ENCODE measurements around the gene RNF217. TPM values are rescaled to one million over a fixed set of nuclear protein-coding genes. Genes with fewer than 3 reads are reported as not detected.

Gene RNF217
- total RNA-seq, 2 donors from 2014 or later = 24.0 to 28.1 TPM

DNA sequence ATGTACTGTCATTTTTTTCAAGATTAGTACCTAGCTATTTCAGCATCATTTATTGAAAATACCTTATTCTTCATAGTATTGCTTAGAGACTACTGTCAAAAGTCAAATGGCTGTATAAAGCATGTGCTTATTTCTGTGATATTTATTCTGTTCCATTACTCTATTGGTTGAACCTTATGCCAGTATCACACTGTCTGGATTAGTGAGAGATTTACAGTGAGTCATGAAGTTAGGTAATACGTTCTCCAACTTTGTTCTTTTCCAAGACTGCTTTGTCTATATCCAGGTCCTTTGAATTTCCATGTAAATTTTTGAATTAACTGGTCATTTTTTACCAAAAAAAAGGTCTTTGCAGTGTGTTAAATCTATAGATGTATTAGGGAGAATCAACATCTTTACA, 18.6 kb upstream of the RNF217 start:
- Histone ChIP-seq H3K9me3 (ENCODE audit: control insufficient read depth, low read length) (no peaks in the 10 kb centered on the region), H3K4me3 (ENCODE audit: low read length) (no peak overlapping the region), H3K27ac (ENCODE audit: low read depth, low read length) (no peak overlapping the region), H3K9ac (ENCODE audit: extremely low read depth, low read length, poor library complexity, severe bottlenecking) (no peak overlapping the region), H3K4me1 (ENCODE audit: control insufficient read depth, insufficient read depth, low read length) (no peaks in the 10 kb centered on the region), H3K36me3 (ENCODE audit: control insufficient read depth, insufficient read depth, low read length) (no peaks in the 10 kb centered on the region), H3K27me3 (ENCODE audit: control insufficient read depth, insufficient read depth, low read length, poor library complexity, severe bottlenecking) (no peaks in the 10 kb centered on the region)
- Mint-ChIP-seq H3K27ac (no peak overlapping the region), H3K36me3 (ENCODE audit: low read depth) (no peaks in the 10 kb centered on the region), H3K9me3 (no peaks in the 10 kb centered on the region), H3K4me1 (no peaks in the 10 kb centered on the region), H3K27me3 (ENCODE audit: insufficient read depth) (no peaks in the 10 kb centered on the region), H3K4me3 (no peak overlapping the region)
- DNase-seq = no peak
- TF ChIP-seq, protein P1, sequence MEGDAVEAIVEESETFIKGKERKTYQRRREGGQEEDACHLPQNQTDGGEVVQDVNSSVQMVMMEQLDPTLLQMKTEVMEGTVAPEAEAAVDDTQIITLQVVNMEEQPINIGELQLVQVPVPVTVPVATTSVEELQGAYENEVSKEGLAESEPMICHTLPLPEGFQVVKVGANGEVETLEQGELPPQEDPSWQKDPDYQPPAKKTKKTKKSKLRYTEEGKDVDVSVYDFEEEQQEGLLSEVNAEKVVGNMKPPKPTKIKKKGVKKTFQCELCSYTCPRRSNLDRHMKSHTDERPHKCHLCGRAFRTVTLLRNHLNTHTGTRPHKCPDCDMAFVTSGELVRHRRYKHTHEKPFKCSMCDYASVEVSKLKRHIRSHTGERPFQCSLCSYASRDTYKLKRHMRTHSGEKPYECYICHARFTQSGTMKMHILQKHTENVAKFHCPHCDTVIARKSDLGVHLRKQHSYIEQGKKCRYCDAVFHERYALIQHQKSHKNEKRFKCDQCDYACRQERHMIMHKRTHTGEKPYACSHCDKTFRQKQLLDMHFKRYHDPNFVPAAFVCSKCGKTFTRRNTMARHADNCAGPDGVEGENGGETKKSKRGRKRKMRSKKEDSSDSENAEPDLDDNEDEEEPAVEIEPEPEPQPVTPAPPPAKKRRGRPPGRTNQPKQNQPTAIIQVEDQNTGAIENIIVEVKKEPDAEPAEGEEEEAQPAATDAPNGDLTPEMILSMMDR (conservative IDR thresholded peaks at IDR 0.05) = no peak
- WGBS, 2 experiments (ENCODE audit: insufficient coverage in 1 of 2, insufficient read length in 1 of 2) = 93% methylated on average over 1 of the region's 1 CpG; no CpG with 5 or more reads in 1 of the 2 experiments

DNA sequence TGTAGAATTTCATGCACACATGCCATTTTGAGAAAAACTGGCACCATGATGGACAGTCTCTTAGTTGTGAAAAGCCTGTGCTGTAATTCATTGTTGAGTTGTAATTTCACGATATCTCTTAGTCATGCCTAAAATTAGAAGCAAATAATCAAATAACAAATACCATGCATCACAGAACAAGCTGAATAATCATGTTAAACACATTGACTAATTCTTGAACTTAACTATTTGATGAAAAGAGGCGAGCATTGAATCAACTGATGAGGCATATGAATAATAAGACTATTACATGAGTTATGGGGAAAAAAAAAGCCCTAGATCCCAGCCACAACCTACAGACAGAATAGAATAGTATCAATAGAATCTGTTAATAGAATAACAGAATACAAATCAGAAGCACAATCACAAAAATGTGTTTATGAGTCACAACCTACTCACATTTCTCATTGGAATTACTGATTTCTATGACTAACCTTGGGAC, 14.2 kb upstream of the RNF217 start:
- Histone ChIP-seq H3K27ac (ENCODE audit: low read depth, low read length) (no peak overlapping the region), H3K36me3 (ENCODE audit: control insufficient read depth, insufficient read depth, low read length) (no peaks in the 10 kb centered on the region), H3K9me3 (ENCODE audit: control insufficient read depth, low read length) (no peaks in the 10 kb centered on the region), H3K27me3 (ENCODE audit: control insufficient read depth, insufficient read depth, low read length, poor library complexity, severe bottlenecking) (no peaks in the 10 kb centered on the region), H3K4me1 (ENCODE audit: control insufficient read depth, insufficient read depth, low read length) (no peaks in the 10 kb centered on the region), H3K9ac (ENCODE audit: extremely low read depth, low read length, poor library complexity, severe bottlenecking) (no peak overlapping the region), H3K4me3 (ENCODE audit: low read length) (no peak overlapping the region)
- no peaks in the 10 kb centered on the region for H3K27me3 Mint-ChIP-seq (ENCODE audit: insufficient read depth)
- H3K4me1 Mint-ChIP-seq = no peaks in the 10 kb centered on the region
- H3K36me3 Mint-ChIP-seq (ENCODE audit: low read depth) = no peaks in the 10 kb centered on the region
- no peak for DNase-seq
- no peak overlapping the region for H3K4me3 Mint-ChIP-seq
- TF ChIP-seq, protein P1 (conservative IDR thresholded peaks at IDR 0.05) = no peak
- H3K9me3 Mint-ChIP-seq = no peaks in the 10 kb centered on the region
- WGBS, 2 experiments (ENCODE audit: insufficient coverage in 1 of 2, insufficient read length in 1 of 2) = 93 to 100% methylated on average over 1 to 2 of the region's 2 CpGs
- H3K27ac Mint-ChIP-seq = no peak overlapping the region

DNA sequence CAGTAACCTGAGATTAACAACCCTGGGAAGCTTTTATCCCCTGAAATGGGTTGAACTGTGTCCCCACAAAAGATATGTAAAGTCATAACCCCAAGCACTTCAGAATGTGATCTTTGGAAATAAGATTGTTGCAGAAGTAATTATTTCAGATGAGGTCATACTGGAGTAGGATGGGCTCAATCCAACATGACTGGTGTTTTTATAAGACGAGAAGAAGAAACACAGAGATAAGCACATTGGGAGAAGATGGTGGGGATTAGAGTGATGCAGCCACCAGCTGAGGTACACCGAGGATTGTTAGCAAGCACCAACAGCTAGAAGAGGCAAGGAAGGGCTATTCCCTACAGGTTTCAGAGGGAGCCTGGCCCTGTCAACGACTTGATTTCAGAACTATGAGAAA, 12.5 kb upstream of the RNF217 start:
- H3K27me3 ChIP-seq (ENCODE audit: control insufficient read depth, insufficient read depth, low read length, poor library complexity, severe bottlenecking) = no peaks in the 10 kb centered on the region
- H3K9me3 Mint-ChIP-seq = no peaks in the 10 kb centered on the region
- H3K27me3 Mint-ChIP-seq (ENCODE audit: insufficient read depth) = no peaks in the 10 kb centered on the region
- DNase-seq = no peak
- no peak overlapping the region for H3K9ac ChIP-seq (ENCODE audit: extremely low read depth, low read length, poor library complexity, severe bottlenecking)
- no peaks in the 10 kb centered on the region for H3K36me3 Mint-ChIP-seq (ENCODE audit: low read depth)
- TF ChIP-seq, protein P1 (conservative IDR thresholded peaks at IDR 0.05) = no peak
- no peaks in the 10 kb centered on the region for H3K9me3 ChIP-seq (ENCODE audit: control insufficient read depth, low read length)
- no peak overlapping the region for H3K27ac ChIP-seq (ENCODE audit: low read depth, low read length)
- 90 to 93% methylated on average over 2 to 3 of the region's 3 CpGs for WGBS, 2 experiments (ENCODE audit: insufficient coverage in 1 of 2, insufficient read length in 1 of 2)
- H3K4me1 Mint-ChIP-seq = no peaks in the 10 kb centered on the region
- no peak overlapping the region for H3K4me3 ChIP-seq (ENCODE audit: low read length)
- H3K36me3 ChIP-seq (ENCODE audit: control insufficient read depth, insufficient read depth, low read length) = no peaks in the 10 kb centered on the region
- H3K27ac Mint-ChIP-seq = no peak overlapping the region
- no peaks in the 10 kb centered on the region for H3K4me1 ChIP-seq (ENCODE audit: control insufficient read depth, insufficient read depth, low read length)
- no peak overlapping the region for H3K4me3 Mint-ChIP-seq
